Osteocyte (in vitro differentiated cells): ENCODE measurements around the gene PEPD. TPM values are rescaled to one million over a fixed set of nuclear protein-coding genes. Genes with fewer than 3 reads are reported as not detected.

Experiments
- DNase-seq: peaks from one replicate; pipeline ENCODE4 v3.0.0; 2021; ENCODE audit warnings: mixed read lengths; ENCODE audit not compliant: unreplicated experiment; ENCODE audit errors: extremely low spot score
- H3K27ac Mint-ChIP-seq: one replicate; pipeline ENCODE4 v1.8.0; 2021; ENCODE audit warnings: mild to moderate bottlenecking, mixed read lengths; ENCODE audit not compliant: unreplicated experiment
- H3K27me3 Mint-ChIP-seq: one replicate; pipeline ENCODE4 v1.8.0; 2021; ENCODE audit warnings: mixed read lengths; ENCODE audit not compliant: unreplicated experiment
- H3K36me3 Mint-ChIP-seq: one replicate; pipeline ENCODE4 v1.8.0; 2021; ENCODE audit warnings: mixed read lengths; ENCODE audit not compliant: unreplicated experiment
- H3K4me1 Mint-ChIP-seq: one replicate; pipeline ENCODE4 v1.8.0; 2021; ENCODE audit warnings: mixed read lengths; ENCODE audit not compliant: unreplicated experiment
- H3K4me3 Mint-ChIP-seq: one replicate; pipeline ENCODE4 v1.8.0; 2021; ENCODE audit warnings: mild to moderate bottlenecking, moderate library complexity, mixed read lengths; ENCODE audit not compliant: unreplicated experiment
- H3K9me3 Mint-ChIP-seq: one replicate; pipeline ENCODE4 v1.8.0; 2021; ENCODE audit warnings: mixed read lengths; ENCODE audit not compliant: unreplicated experiment
- total RNA-seq: library from RNA; stranded (reverse); gene quantifications from 2 replicates; pipeline ENCODE4 v1.2.1, GENCODE V29; 2021
- TF ChIP-seq, protein P1 (sequence below): fragments of 200-600 bp; sonication (generic); IDR thresholded peaks from 2 replicates; pipeline ENCODE4 v1.5.0; 2021; ENCODE audit warnings: antibody characterized with exemption, mild to moderate bottlenecking, moderate library complexity

Gene PEPD
- total RNA-seq, 1 donor from 2014 or later: 106 TPM

DNA sequence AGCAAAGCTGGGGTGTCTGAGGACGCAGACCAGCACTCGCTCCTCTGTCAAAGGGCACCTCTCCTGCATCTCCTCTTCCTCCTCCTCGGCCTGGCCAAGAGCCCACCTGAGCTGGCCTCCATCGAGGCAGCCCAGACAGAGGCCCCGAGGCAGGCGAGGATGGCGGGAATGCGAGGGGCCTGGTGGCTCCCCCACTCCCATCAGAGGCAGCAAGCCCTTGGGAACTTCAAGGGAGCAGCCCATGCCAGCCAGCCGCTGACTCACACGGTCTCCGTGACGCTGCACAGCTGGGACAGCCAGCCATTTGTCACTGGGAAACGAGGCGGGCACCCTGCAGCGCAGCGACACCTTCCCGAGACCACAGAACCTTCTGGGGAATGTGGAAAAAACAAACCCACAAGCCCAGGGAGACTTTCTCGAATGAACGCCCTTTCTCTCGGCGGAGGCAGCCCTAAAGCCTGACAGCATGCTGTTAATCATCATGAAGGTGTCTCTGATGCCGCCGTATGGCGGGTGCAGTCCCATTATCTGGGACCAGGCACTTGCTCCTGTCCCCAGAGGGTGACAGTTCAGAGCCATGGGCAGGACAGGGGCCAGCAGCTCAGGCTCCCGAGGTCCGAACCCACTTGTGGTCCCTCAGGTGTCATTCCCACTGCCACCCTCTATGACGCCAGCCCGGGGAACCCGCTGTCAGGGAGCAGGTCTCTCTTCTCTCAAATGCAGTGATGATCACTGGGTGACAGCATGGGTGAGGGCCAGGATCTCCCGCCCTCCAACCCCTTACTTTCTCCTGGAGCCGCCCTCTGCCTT lies 53.0 kb downstream of the PEPD start:
- H3K27me3 Mint-ChIP-seq: no peaks in the 10 kb centered on the region
- DNase-seq: peak; percentile 75
- H3K27ac Mint-ChIP-seq: no peak overlapping the region
- H3K36me3 Mint-ChIP-seq: peaks cover 6% of the 10 kb centered on the region
- H3K4me1 Mint-ChIP-seq: no peaks in the 10 kb centered on the region
- H3K4me3 Mint-ChIP-seq: no peak overlapping the region
- no peaks in the 10 kb centered on the region for H3K9me3 Mint-ChIP-seq
- TF ChIP-seq, protein P1, sequence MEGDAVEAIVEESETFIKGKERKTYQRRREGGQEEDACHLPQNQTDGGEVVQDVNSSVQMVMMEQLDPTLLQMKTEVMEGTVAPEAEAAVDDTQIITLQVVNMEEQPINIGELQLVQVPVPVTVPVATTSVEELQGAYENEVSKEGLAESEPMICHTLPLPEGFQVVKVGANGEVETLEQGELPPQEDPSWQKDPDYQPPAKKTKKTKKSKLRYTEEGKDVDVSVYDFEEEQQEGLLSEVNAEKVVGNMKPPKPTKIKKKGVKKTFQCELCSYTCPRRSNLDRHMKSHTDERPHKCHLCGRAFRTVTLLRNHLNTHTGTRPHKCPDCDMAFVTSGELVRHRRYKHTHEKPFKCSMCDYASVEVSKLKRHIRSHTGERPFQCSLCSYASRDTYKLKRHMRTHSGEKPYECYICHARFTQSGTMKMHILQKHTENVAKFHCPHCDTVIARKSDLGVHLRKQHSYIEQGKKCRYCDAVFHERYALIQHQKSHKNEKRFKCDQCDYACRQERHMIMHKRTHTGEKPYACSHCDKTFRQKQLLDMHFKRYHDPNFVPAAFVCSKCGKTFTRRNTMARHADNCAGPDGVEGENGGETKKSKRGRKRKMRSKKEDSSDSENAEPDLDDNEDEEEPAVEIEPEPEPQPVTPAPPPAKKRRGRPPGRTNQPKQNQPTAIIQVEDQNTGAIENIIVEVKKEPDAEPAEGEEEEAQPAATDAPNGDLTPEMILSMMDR: no peak

DNA sequence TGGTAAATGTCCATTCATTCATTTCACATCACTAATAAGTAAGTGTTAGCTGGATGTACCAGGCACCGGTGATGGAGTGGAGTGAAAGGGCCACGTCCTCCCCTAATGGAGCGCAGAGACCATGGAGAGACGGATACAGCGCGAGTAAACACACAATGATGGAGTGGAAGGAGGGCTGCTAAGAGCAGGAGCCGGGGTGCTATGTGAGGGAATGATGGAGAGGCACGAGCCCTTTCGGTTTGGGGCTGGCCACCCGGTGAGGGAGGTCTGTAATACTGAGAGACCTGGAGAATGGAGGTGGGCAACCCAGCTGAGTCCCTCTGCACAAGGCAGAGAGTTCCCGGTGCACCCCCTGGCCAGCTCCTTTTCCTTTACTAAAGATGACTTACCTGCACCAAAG lies 53.7 kb downstream of the PEPD start:
- Mint-ChIP-seq H3K27me3 (no peaks in the 10 kb centered on the region), H3K9me3 (no peaks in the 10 kb centered on the region), H3K36me3 (peaks cover 7% of the 10 kb centered on the region), H3K27ac (no peak overlapping the region), H3K4me3 (no peak overlapping the region), H3K4me1 (no peaks in the 10 kb centered on the region)
- TF ChIP-seq, protein P1: no peak
- peak; percentile 62 for DNase-seq

DNA sequence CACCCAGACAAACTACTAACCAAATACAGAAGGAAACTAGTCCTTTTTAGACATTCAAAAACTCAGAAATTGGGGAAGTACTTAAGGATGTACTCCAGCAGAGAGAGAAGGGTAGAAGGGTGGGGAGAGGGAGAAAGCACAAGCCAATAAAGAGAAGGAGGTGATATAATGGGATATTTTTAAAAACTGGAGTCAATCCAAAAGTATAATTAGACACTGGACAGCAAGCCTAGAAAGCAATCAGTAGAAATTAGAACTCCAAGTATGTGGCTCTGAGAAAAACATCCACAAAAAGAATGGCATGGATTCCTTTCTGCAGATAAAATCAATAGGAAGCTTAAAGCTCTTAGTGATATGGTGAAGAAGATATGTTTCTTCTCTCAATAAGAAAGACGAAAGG lies 55.8 kb downstream of the PEPD start:
- TF ChIP-seq, protein P1: no peak
- no peak for DNase-seq
- Mint-ChIP-seq H3K4me3 (no peak overlapping the region), H3K36me3 (peaks cover 8% of the 10 kb centered on the region), H3K27me3 (no peaks in the 10 kb centered on the region), H3K27ac (no peak overlapping the region), H3K4me1 (no peaks in the 10 kb centered on the region), H3K9me3 (no peaks in the 10 kb centered on the region)

DNA sequence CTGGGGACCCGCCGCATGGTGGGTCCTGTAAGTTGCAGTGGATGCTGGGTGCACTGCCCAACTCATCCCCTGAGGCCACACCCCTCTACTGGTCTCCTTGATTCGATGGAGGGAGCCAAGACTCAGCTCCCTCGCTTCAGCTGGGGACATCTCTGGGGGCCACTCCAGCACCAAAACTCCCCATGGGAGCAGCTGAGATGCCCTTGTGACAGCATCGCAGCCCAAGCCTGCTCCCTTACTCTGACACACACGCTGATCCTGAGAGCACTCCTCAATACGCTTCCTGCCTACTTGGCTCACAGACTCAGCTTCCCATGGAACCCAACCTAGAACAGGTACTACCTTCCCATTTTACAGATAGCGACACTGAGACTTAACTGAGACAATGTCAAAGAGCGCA lies 56.2 kb downstream of the PEPD start:
- no peak overlapping the region for H3K27ac Mint-ChIP-seq
- no peaks in the 10 kb centered on the region for H3K4me1 Mint-ChIP-seq
- TF ChIP-seq, protein P1: no peak
- no peaks in the 10 kb centered on the region for H3K9me3 Mint-ChIP-seq
- peak; percentile 74 for DNase-seq
- no peak overlapping the region for H3K4me3 Mint-ChIP-seq
- H3K27me3 Mint-ChIP-seq: no peaks in the 10 kb centered on the region
- peaks cover 8% of the 10 kb centered on the region for H3K36me3 Mint-ChIP-seq

DNA sequence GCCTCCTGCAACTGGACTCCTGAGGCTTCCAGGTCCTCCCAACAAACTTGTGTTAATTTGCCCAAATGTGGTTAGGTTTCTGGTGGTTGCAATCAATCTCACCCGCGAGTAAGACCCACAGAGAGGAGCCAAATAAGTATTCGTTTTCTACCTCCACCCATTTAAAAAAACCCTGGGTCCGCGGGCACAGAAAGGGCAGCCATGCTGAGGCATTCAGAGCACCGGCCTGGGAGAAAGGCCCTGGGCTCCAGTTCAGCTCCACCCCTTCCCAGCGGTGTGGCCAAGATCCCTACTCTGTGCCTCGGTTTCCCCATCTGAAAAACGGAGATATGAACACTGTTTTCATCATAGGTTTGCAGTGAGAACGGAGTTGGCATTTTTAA lies 56.9 kb downstream of the PEPD start:
- peaks cover 8% of the 10 kb centered on the region for H3K36me3 Mint-ChIP-seq
- H3K4me1 Mint-ChIP-seq: no peaks in the 10 kb centered on the region
- TF ChIP-seq, protein P1: no peak
- H3K4me3 Mint-ChIP-seq: no peak overlapping the region
- peak; percentile 51 for DNase-seq
- no peaks in the 10 kb centered on the region for H3K9me3 Mint-ChIP-seq
- no peaks in the 10 kb centered on the region for H3K27me3 Mint-ChIP-seq
- H3K27ac Mint-ChIP-seq: no peak overlapping the region
